K562 (cell line): ENCODE results near the gene CPHXL2. TPM values are rescaled to one million over a fixed set of nuclear protein-coding genes. Genes with fewer than 3 reads are reported as not detected.

Experiments
- ATAC-seq: fragments of 200-7000 bp; cut with Tn5 transposase; 3 replicates; pipeline ENCODE4 v1.9.1; 2020; ENCODE audit warnings: moderate library complexity
- BruUV-seq: library from RNA; stranded (reverse); fragments of 400-500 nt; replicated peaks from 2 replicates; lab custom pipeline; 2021; lab: Mats Ljungman, UMichigan
- CTCF ChIA-PET: fragments of 300-600 bp; formaldehyde crosslinking; extraction: SDS; loops from one replicate; lab custom pipeline; 2021; ENCODE audit warnings: low intra/inter-chr PET ratio; lab: Yijun Ruan, JAX
- POLR2A ChIA-PET: fragments of 300-600, 350-650 bp; sonication (Branson Sonifier 250); formaldehyde crosslinking; extraction: SDS; loops from one replicate; lab custom pipeline; 2021; ENCODE audit warnings: antibody characterized with exemption, inconsistent platforms; lab: Yijun Ruan, JAX
- DNase-seq, 4 experiments: peaks; one replicate each; pipeline versions ENCODE4 v3.0.0 to v3.0.0-alpha.2; 2011 to 2018; ENCODE audit warnings: low spot score in 3 of 4, mixed read lengths in 3 of 4; ENCODE audit errors: extremely low read depth in 1 of 4
- FAIRE-seq: peaks from 2 replicates; lab custom pipeline; 2011; peaks lifted over from hg19 to GRCh38; lab: Jason Lieb, UNC
- H2AFZ ChIP-seq: 2 replicates; pipeline ENCODE4 v1.6.0; 2011; ENCODE audit warnings: low read depth, low read length, control low read depth, inconsistent platforms
- H3K27ac ChIP-seq: fragments of 200-600 bp; 3 replicates; pipeline ENCODE4 v1.8.0; 2011; ENCODE audit warnings: low read depth, mild to moderate bottlenecking, control low read depth, inconsistent platforms, low read length, moderate library complexity, mixed read lengths; ENCODE audit errors: extremely low read depth
- H3K27me3 ChIP-seq, 2 experiments: fragments of 300-600 bp in 1 of 2; 2 replicates in 1 of 2; 3 replicates in 1 of 2; pipeline versions ENCODE4 v1.6.0 to v1.8.0; 2011; ENCODE audit warnings: inconsistent platforms in 2 of 2, low read length in 2 of 2, mild to moderate bottlenecking in 1 of 2, mixed read lengths in 1 of 2, moderate library complexity in 1 of 2; ENCODE audit not compliant: control insufficient read depth in 2 of 2, insufficient read depth in 2 of 2
- H3K36me3 ChIP-seq: fragments of 300-600 bp; 3 replicates; pipeline ENCODE4 v1.8.0; 2011; ENCODE audit warnings: mild to moderate bottlenecking, low read length, inconsistent platforms; ENCODE audit not compliant: control insufficient read depth, insufficient read depth
- H3K4me1 ChIP-seq, 2 experiments: fragments of 200-600 bp in 1 of 2; replicated peaks in 1 of 2; 2 replicates in 1 of 2; 3 replicates in 1 of 2; pipeline versions ENCODE4 v1.5.1 to v1.8.0; 2011; ENCODE audit warnings: inconsistent platforms in 2 of 2, low read length in 2 of 2, mild to moderate bottlenecking in 1 of 2, mixed read lengths in 1 of 2, moderate library complexity in 1 of 2; ENCODE audit not compliant: control insufficient read depth in 2 of 2, insufficient read depth in 2 of 2
- H3K4me2 ChIP-seq: 2 replicates; pipeline ENCODE4 v1.6.1; 2011; ENCODE audit warnings: low read length, control low read depth, inconsistent platforms, mixed read lengths; ENCODE audit not compliant: insufficient read depth
- H3K4me3 ChIP-seq: fragments of 200-600 bp; sonication (generic), shearing (Covaris generic); 2 replicates; pipeline ENCODE4 v1.5.1; 2016; ENCODE audit warnings: control low read depth, inconsistent platforms
- H3K79me2 ChIP-seq: fragments of 200-600 bp; 3 replicates; pipeline ENCODE4 v1.8.0; 2011; ENCODE audit warnings: low read length, inconsistent platforms; ENCODE audit not compliant: control insufficient read depth, insufficient read depth
- H3K9ac ChIP-seq, 2 experiments: 2 replicates each; pipeline versions ENCODE4 v1.6.0 to v1.6.1; 2011; ENCODE audit warnings: low read depth in 2 of 2, low read length in 2 of 2, control low read depth in 1 of 2, inconsistent platforms in 1 of 2, mild to moderate bottlenecking in 1 of 2, mixed read lengths in 1 of 2; ENCODE audit not compliant: insufficient read depth in 1 of 2
- H3K9me1 ChIP-seq: one replicate; pipeline ENCODE4 v1.6.0; 2011; ENCODE audit warnings: inconsistent platforms, mild to moderate bottlenecking, low read length, moderate library complexity; ENCODE audit not compliant: control insufficient read depth, insufficient read depth
- H3K9me3 ChIP-seq: replicated peaks from 2 replicates; pipeline ENCODE4 v1.5.1; 2011; ENCODE audit warnings: low read depth, low read length, inconsistent platforms; ENCODE audit not compliant: control insufficient read depth, insufficient read depth
- H4K20me1 ChIP-seq: replicated peaks from 2 replicates; pipeline ENCODE4 v1.6.1; 2011; ENCODE audit warnings: low read length, inconsistent platforms, mixed read lengths; ENCODE audit not compliant: control insufficient read depth, insufficient read depth
- ARID1B ChIP-seq: fragments of 450-650 bp; IDR thresholded peaks from 2 replicates; pipeline ENCODE4 v1.6.1; 2016; ENCODE audit warnings: antibody characterized with exemption, mild to moderate bottlenecking, inconsistent platforms
- CBFA2T2 ChIP-seq: fragments of 450-650 bp; conservative IDR thresholded peaks from 2 replicates; pipeline ENCODE4 v1.6.1; 2017; ENCODE audit warnings: mild to moderate bottlenecking
- CBFA2T3 ChIP-seq: fragments of 450-650 bp; IDR thresholded peaks from 2 replicates; pipeline ENCODE4 v1.6.1; 2017
- DNMT1 ChIP-seq: fragments of 450-650 bp; IDR thresholded peaks from 2 replicates; pipeline ENCODE4 v1.6.1; 2016; ENCODE audit warnings: antibody characterized with exemption, mild to moderate bottlenecking
- EHMT2 ChIP-seq: fragments of 450-650 bp; IDR thresholded peaks from 2 replicates; pipeline ENCODE4 v1.6.1; 2018; ENCODE audit warnings: antibody characterized with exemption
- ETV1 ChIP-seq: fragments of 450-650 bp; conservative IDR thresholded peaks from 2 replicates; pipeline ENCODE4 v1.6.1; 2016; ENCODE audit warnings: missing genetic modification characterization, control low read depth, low read depth, missing compliant biosample characterization
- GABPA ChIP-seq: fragments of 200-800 bp; sonication (Bioruptor generic); conservative IDR thresholded peaks from 2 replicates; pipeline ENCODE4 v1.6.1; 2016; ENCODE audit warnings: low read depth, missing genetic modification characterization, missing compliant biosample characterization
- LARP7 ChIP-seq: fragments of 450-650 bp; IDR thresholded peaks from 2 replicates; pipeline ENCODE4 v1.6.1; 2016
- SMARCC2 ChIP-seq: fragments of 450-650 bp; IDR thresholded peaks from 2 replicates; pipeline ENCODE4 v1.6.1; 2017; ENCODE audit warnings: antibody characterized with exemption, moderate library complexity, mild to moderate bottlenecking, low read depth
- TCF3 ChIP-seq: sonication (generic); formaldehyde crosslinking; IDR thresholded peaks from 2 replicates; pipeline ENCODE4 v1.4.0; 2020; ENCODE audit warnings: mild to moderate bottlenecking, missing genetic modification reagents
- TEAD4 ChIP-seq, 2 experiments: sonication (generic) in 1 of 2; formaldehyde crosslinking in 1 of 2; IDR thresholded peaks; 2 replicates each; pipeline versions ENCODE4 v1.6.1 to v1.8.0; 2012 to 2022; ENCODE audit warnings: borderline replicate concordance in 1 of 2, inconsistent platforms in 1 of 2, low read length in 1 of 2, mild to moderate bottlenecking in 1 of 2, missing genetic modification reagents in 1 of 2
- ZNF408 ChIP-seq: fragments of 250-450 bp; sonication (Bioruptor Pico); IDR thresholded peaks from 2 replicates; pipeline ENCODE4 v1.4.0; 2020; ENCODE audit warnings: low read depth, mild to moderate bottlenecking, moderate library complexity
- ZNF830 ChIP-seq: fragments of 250-450 bp; sonication (Bioruptor Pico); IDR thresholded peaks from 2 replicates; pipeline ENCODE4 v1.5.0; 2021; ENCODE audit warnings: mild to moderate bottlenecking
- WGBS: fragments of 100-300 bp; shearing (Covaris generic); methylation state at CpG from one replicate; pipeline ENCODE4 v1.1.6; 2016; ENCODE audit warnings: low coverage, mixed read lengths; ENCODE audit not compliant: insufficient coverage; ENCODE audit errors: missing lambda C conversion rate; 5-methylcytosine and 5-hydroxymethylcytosine counted together
- in situ Hi-C: fragments of 300-500 bp; cut with MboI; formaldehyde crosslinking; loops from 4 replicates; pipeline ENCODE4 v1.15.0; 2018; ENCODE audit warnings: inconsistent platforms, mixed read lengths
- intact Hi-C: fragments of 100-400 bp; cut with micrococcal nuclease; formaldehyde crosslinking; loops from 2 replicates; pipeline ENCODE4 v1.14.2; 2022
- polyA plus RNA-seq, 8 experiments: library from polyadenylated mRNA; depleted of rRNA in 4 of 8; stranded (reverse) in 5 of 8; unstranded in 3 of 8; fragments of >200 nt; fragmentation: Nextera tagmentation in 2 of 8; fragmentation: Illumina TruSeq in 1 of 8; extraction: Ambion mirVana in 2 of 8; extraction: Trizol in 1 of 8; gene quantifications; 2 replicates each; pipeline versions ENCODE4 v1.2.1 to v1.2.3, GENCODE V29; 2011 to 2014; ENCODE audit warnings: inconsistent platforms in 1 of 8, missing spikeins in 1 of 8
- total RNA-seq, 7 experiments: library from RNA; depleted of rRNA in 6 of 7; stranded (reverse); fragments of >200 nt in 6 of 7; fragmentation: Illumina TruSeq in 2 of 7; extraction: Trizol in 2 of 7; gene quantifications; 2 replicates each; pipeline versions ENCODE4 v1.2.1 to v1.2.3, GENCODE V29; 2011 to 2021; ENCODE audit warnings: low replicate concordance in 1 of 7
- TF ChIP-seq, protein P1 (sequence below), 2 experiments: fragments of 450-650 bp; formaldehyde crosslinking in 1 of 2; IDR thresholded peaks; 2 replicates each; pipeline versions ENCODE4 v1.4.0 to v1.6.1; 2014 to 2020; ENCODE audit warnings: mild to moderate bottlenecking in 2 of 2, borderline replicate concordance in 1 of 2, low read depth in 1 of 2

The CPHXL2 gene
- total and polyA plus RNA-seq, 9 of the 15 experiments (the other 6 are each of a cell fraction or from before 2014, with no cell fraction given), result not detected

DNA sequence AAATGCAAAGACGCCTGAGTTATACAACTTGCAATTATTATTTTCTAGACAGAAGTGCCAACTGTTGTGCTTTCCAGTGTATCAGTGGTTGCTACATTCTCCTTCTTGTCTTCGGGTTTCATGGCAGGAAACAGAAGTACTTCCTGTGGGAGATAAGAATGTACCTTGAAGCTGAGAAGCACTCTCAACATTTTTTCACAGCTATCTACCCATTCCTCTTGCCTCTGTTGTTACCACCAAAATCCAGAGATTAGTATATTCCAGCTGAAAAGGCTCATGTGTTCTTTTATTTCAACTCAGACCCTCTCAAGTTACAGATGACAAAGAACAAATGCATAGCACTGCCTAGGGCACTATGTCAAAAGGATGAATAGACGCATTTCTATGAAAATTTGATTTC lies 49.0 kb downstream of the CPHXL2 start:
- CTCF ChIA-PET, result no interaction called here

DNA sequence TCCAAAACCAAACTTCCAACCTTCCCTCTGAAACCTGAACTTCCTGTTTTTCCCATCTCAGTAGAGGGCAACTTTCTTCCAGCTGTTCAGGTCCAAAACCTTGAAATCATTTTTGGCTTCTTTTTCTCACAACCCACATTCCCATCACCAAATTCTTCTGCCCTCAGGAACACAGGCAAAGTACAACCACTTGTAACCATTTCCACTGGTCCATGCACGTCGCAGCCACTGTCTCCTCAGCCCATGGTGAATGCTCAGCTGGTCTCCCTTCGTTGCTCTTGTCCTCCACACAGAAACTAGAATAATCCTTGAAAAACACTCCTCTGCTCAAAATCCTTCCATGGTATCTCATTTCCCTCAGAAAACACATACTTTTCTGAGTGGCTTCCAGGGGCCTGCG lies 50.0 kb downstream of the CPHXL2 start:
- intact Hi-C loops, result no loop called here
- H3K79me2 ChIP-seq, result peaks cover 11% of the 10 kb centered on the region
- H3K4me2 ChIP-seq, result no peak overlapping the region
- BruUV-seq, result no TSS peak
- no peaks in the 10 kb centered on the region for H3K27me3 ChIP-seq
- no peaks in the 10 kb centered on the region for H3K9me3 ChIP-seq
- no peak overlapping the region for H3K9ac ChIP-seq
- in situ Hi-C loops, result loop anchor here (25.0 kb wide), 1 partner anchor 1560 kb away; the partner anchor contains the start of genes MON1B and SYCE1L
- DNase-seq, result no peak
- H3K4me1 ChIP-seq, result peaks cover 16 to 18% of the 10 kb centered on the region in 2 experiments
- 96% methylated on average over 4 of the region's 4 CpGs for WGBS
- H3K27ac ChIP-seq, result no peak overlapping the region
- FAIRE-seq, result no peak
- H4K20me1 ChIP-seq, result no peaks in the 10 kb centered on the region
- no peaks in the 10 kb centered on the region for H3K9me1 ChIP-seq
- POLR2A ChIA-PET, result interaction anchor here (0.6 to 1.1 kb wide), 3 partner anchors 21 to 62 kb away, joined by 3 read pairs; partner anchors contain the start of genes KARS1 and TERF2IP
- CTCF ChIA-PET, result no interaction called here
- H2AFZ ChIP-seq, result no peak overlapping the region
- peaks cover 72% of the 10 kb centered on the region for H3K36me3 ChIP-seq
- no peak for ATAC-seq
- no peak overlapping the region for H3K4me3 ChIP-seq
- TF ChIP-seq LARP7 (no peak), EHMT2 (no peak), DNMT1 (no peak)
- TF ChIP-seq, protein P1, sequence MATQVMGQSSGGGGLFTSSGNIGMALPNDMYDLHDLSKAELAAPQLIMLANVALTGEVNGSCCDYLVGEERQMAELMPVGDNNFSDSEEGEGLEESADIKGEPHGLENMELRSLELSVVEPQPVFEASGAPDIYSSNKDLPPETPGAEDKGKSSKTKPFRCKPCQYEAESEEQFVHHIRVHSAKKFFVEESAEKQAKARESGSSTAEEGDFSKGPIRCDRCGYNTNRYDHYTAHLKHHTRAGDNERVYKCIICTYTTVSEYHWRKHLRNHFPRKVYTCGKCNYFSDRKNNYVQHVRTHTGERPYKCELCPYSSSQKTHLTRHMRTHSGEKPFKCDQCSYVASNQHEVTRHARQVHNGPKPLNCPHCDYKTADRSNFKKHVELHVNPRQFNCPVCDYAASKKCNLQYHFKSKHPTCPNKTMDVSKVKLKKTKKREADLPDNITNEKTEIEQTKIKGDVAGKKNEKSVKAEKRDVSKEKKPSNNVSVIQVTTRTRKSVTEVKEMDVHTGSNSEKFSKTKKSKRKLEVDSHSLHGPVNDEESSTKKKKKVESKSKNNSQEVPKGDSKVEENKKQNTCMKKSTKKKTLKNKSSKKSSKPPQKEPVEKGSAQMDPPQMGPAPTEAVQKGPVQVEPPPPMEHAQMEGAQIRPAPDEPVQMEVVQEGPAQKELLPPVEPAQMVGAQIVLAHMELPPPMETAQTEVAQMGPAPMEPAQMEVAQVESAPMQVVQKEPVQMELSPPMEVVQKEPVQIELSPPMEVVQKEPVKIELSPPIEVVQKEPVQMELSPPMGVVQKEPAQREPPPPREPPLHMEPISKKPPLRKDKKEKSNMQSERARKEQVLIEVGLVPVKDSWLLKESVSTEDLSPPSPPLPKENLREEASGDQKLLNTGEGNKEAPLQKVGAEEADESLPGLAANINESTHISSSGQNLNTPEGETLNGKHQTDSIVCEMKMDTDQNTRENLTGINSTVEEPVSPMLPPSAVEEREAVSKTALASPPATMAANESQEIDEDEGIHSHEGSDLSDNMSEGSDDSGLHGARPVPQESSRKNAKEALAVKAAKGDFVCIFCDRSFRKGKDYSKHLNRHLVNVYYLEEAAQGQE (IDR thresholded peaks at IDR 0.05; ENCODE audit: borderline replicate concordance), result no peak
- TF ChIP-seq, protein P1 (CRISPR knock-in tag; IDR thresholded peaks at IDR 0.05; ENCODE audit: low read depth), result no peak

More for the DNA sequence above, 49.0 kb downstream of the CPHXL2 start:
- Histone ChIP-seq H3K4me2 (no peak overlapping the region), H2AFZ (no peak overlapping the region), H3K9ac (no peak overlapping the region), H3K27ac (peak overlapping the region; percentile 12; the same call in 2 of the 3 replicates), H3K9me3 (no peaks in the 10 kb centered on the region), H3K9me1 (no peaks in the 10 kb centered on the region), H3K36me3 (peaks cover 81% of the 10 kb centered on the region), H4K20me1 (no peaks in the 10 kb centered on the region), H3K4me3 (no peak overlapping the region), H3K27me3 (no peaks in the 10 kb centered on the region), H3K4me1 (peaks cover 11 to 18% of the 10 kb centered on the region in 2 experiments; a peak in 4 of 5 replicates), H3K79me2 (peaks cover 2% of the 10 kb centered on the region)
- POLR2A ChIA-PET, result no interaction called here
- BruUV-seq, result no TSS peak
- intact Hi-C loops, result no loop called here
- no peak for FAIRE-seq
- peak in 1 of 4 experiments; percentile 30 for DNase-seq
- 52% methylated on average over 3 of the region's 3 CpGs for WGBS
- in situ Hi-C loops, result loop anchor here (25.0 kb wide), 1 partner anchor 1559 kb away; the partner anchor contains the start of genes MON1B and SYCE1L
- ATAC-seq, result no peak
- TF ChIP-seq ZNF830 (CRISPR knock-in tag) (no peak), GABPA (peak; percentile 68), ETV1 (tag) (peak; percentile 59; the same call in 1 of the 2 replicates), TCF3 (CRISPR knock-in tag) (0 out of 2 replicates have a peak, but pooled peaks have one; percentile 15), SMARCC2 (no peak), ARID1B (peak; percentile 39), ZNF408 (CRISPR knock-in tag) (no peak), TEAD4 (IDR thresholded peaks at IDR 0.05; ENCODE audit: low read length) (0 out of 2 replicates have a peak, but pooled peaks have one; percentile 8), TEAD4 (CRISPR knock-in tag; IDR thresholded peaks at IDR 0.05; ENCODE audit: borderline replicate concordance) (no peak), CBFA2T3 (peak; percentile 63), CBFA2T2 (peak; percentile 20; the same call in 1 of the 2 replicates)
